ENCODE measurements around the gene GRID2IP. TPM values are rescaled to one million over a fixed set of nuclear protein-coding genes. Genes with fewer than 3 reads are reported as not detected.
"Not testable (repeated sequence)": the region's sequence is repeated elsewhere in the genome, so short reads cannot be mapped to it uniquely, and the experiment has no call there.

The GRID2IP gene
- total RNA-seq, 1 donor from 2014 or later: 1.5 TPM

DNA sequence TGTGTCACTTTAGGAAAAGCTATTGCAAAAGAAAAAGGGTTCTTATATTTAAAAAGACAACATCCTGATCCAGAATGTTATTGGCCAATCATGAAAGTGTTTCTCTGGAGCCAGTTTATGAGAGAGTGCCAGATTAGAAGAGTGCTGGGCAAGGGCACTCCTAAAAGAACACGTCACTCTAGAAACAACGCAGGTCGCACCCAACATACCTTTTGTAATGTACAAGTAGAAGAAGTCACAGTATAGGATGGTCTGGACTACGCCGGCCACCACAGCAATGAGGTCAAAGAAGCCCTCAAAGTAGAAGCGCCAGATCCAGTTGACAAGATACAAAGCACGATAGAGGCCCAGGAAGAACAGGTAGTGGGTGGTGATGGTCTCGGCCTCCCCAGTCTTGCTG, 85.4 kb downstream of the GRID2IP start:
- Mint-ChIP-seq H3K27ac (no peak overlapping the region), H3K27me3 (ENCODE audit: low read depth) (no peaks in the 10 kb centered on the region), H3K36me3 (peaks cover 58% of the 10 kb centered on the region), H3K4me1 (no peaks in the 10 kb centered on the region), H3K4me3 (no peak overlapping the region), H3K9me3 (peaks cover 18% of the 10 kb centered on the region)
- DNase-seq (ENCODE audit: low spot score in 2 of 2, unreplicated experiment in 2 of 2): no peak
- TF ChIP-seq, protein P1, sequence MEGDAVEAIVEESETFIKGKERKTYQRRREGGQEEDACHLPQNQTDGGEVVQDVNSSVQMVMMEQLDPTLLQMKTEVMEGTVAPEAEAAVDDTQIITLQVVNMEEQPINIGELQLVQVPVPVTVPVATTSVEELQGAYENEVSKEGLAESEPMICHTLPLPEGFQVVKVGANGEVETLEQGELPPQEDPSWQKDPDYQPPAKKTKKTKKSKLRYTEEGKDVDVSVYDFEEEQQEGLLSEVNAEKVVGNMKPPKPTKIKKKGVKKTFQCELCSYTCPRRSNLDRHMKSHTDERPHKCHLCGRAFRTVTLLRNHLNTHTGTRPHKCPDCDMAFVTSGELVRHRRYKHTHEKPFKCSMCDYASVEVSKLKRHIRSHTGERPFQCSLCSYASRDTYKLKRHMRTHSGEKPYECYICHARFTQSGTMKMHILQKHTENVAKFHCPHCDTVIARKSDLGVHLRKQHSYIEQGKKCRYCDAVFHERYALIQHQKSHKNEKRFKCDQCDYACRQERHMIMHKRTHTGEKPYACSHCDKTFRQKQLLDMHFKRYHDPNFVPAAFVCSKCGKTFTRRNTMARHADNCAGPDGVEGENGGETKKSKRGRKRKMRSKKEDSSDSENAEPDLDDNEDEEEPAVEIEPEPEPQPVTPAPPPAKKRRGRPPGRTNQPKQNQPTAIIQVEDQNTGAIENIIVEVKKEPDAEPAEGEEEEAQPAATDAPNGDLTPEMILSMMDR (IDR thresholded peaks at IDR 0.05; ENCODE audit: unreplicated experiment): no peak

DNA sequence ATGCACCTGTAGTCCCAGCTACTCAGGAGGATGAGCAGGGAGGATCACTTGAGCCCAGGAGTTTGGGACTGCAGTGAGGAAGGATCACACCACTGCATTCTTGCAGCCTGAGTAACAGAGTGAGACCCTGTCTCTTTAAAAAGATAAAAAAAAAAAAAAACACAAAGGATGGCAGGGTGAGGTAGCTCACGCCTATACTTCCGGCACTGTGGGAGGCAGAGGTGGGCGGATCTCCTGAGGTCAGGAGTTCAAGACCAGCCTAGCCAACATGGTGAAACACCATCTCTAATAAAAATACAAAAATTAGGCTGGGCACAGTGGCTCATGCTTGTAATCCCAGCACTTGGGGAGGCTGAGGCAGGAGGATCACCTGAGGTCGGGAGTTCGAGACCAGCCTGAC, 87.7 kb downstream of the GRID2IP start:
- H3K27ac Mint-ChIP-seq; DNase-seq (ENCODE audit: low spot score in 2 of 2, unreplicated experiment in 2 of 2); H3K4me1 Mint-ChIP-seq; H3K27me3 Mint-ChIP-seq (ENCODE audit: low read depth); H3K4me3 Mint-ChIP-seq: not testable (repeated sequence)
- Mint-ChIP-seq H3K36me3 (peaks cover 42% of the 10 kb centered on the region), H3K9me3 (peaks cover 18% of the 10 kb centered on the region)

- Mint-ChIP-seq H3K36me3 (peaks cover 28% of the 10 kb centered on the region), H3K9me3 (peaks cover 15% of the 10 kb centered on the region), H3K4me1 (no peaks in the 10 kb centered on the region), H3K27me3 (ENCODE audit: low read depth) (no peaks in the 10 kb centered on the region), H3K4me3 (no peak overlapping the region), H3K27ac (no peak overlapping the region)
- TF ChIP-seq, protein P1 (IDR thresholded peaks at IDR 0.05; ENCODE audit: unreplicated experiment): no peak
- no peak for DNase-seq (ENCODE audit: low spot score in 2 of 2, unreplicated experiment in 2 of 2)
Measured at GRCh38 chr7:6461946-6462550, 89.2 kb downstream of the GRID2IP start.

- peaks cover 8% of the 10 kb centered on the region for H3K9me3 Mint-ChIP-seq
- H3K4me3 Mint-ChIP-seq: no peak overlapping the region
- DNase-seq (ENCODE audit: low spot score in 2 of 2, unreplicated experiment in 2 of 2): no peak
- peak overlapping the region; percentile 7 for H3K27ac Mint-ChIP-seq
- H3K4me1 Mint-ChIP-seq: no peaks in the 10 kb centered on the region
- H3K36me3 Mint-ChIP-seq: peaks cover 19% of the 10 kb centered on the region
- H3K27me3 Mint-ChIP-seq (ENCODE audit: low read depth): no peaks in the 10 kb centered on the region
- TF ChIP-seq, protein P1 (IDR thresholded peaks at IDR 0.05; ENCODE audit: unreplicated experiment): no peak
Measured at GRCh38 chr7:6460990-6461584, 90.2 kb downstream of the GRID2IP start.

- H3K4me3 Mint-ChIP-seq: no peak overlapping the region
- H3K27ac Mint-ChIP-seq: no peak overlapping the region
- peaks cover 11% of the 10 kb centered on the region for H3K36me3 Mint-ChIP-seq
- DNase-seq (ENCODE audit: low spot score in 2 of 2, unreplicated experiment in 2 of 2): no peak
- no peaks in the 10 kb centered on the region for H3K4me1 Mint-ChIP-seq
- TF ChIP-seq, protein P1 (IDR thresholded peaks at IDR 0.05; ENCODE audit: unreplicated experiment): no peak
- H3K27me3 Mint-ChIP-seq (ENCODE audit: low read depth): no peaks in the 10 kb centered on the region
- no peaks in the 10 kb centered on the region for H3K9me3 Mint-ChIP-seq
Measured at GRCh38 chr7:6460303-6460702, 91.0 kb downstream of the GRID2IP start.

- H3K27me3 Mint-ChIP-seq (ENCODE audit: low read depth); H3K4me1 Mint-ChIP-seq; H3K9me3 Mint-ChIP-seq; H3K4me3 Mint-ChIP-seq; H3K27ac Mint-ChIP-seq; DNase-seq (ENCODE audit: low spot score in 2 of 2, unreplicated experiment in 2 of 2); H3K36me3 Mint-ChIP-seq: not testable (repeated sequence)
Measured at GRCh38 chr7:6458676-6459075, 92.6 kb downstream of the GRID2IP start.

All from mesothelial cell of epicardium (in vitro differentiated cells).